IPS-NIHi7 (cell line): ENCODE data around the gene TBX22.
"Not testable (repeated sequence)": the region's sequence is repeated elsewhere in the genome, so short reads cannot be mapped to it uniquely, and the experiment has no call there.

Experiments used
- DNase-seq: peaks from one replicate; pipeline ENCODE4 v3.0.0; 2012; ENCODE audit warnings: mixed read lengths; ENCODE audit errors: extremely low spot score

The TBX22 gene, protein sequence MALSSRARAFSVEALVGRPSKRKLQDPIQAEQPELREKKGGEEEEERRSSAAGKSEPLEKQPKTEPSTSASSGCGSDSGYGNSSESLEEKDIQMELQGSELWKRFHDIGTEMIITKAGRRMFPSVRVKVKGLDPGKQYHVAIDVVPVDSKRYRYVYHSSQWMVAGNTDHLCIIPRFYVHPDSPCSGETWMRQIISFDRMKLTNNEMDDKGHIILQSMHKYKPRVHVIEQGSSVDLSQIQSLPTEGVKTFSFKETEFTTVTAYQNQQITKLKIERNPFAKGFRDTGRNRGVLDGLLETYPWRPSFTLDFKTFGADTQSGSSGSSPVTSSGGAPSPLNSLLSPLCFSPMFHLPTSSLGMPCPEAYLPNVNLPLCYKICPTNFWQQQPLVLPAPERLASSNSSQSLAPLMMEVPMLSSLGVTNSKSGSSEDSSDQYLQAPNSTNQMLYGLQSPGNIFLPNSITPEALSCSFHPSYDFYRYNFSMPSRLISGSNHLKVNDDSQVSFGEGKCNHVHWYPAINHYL

DNA sequence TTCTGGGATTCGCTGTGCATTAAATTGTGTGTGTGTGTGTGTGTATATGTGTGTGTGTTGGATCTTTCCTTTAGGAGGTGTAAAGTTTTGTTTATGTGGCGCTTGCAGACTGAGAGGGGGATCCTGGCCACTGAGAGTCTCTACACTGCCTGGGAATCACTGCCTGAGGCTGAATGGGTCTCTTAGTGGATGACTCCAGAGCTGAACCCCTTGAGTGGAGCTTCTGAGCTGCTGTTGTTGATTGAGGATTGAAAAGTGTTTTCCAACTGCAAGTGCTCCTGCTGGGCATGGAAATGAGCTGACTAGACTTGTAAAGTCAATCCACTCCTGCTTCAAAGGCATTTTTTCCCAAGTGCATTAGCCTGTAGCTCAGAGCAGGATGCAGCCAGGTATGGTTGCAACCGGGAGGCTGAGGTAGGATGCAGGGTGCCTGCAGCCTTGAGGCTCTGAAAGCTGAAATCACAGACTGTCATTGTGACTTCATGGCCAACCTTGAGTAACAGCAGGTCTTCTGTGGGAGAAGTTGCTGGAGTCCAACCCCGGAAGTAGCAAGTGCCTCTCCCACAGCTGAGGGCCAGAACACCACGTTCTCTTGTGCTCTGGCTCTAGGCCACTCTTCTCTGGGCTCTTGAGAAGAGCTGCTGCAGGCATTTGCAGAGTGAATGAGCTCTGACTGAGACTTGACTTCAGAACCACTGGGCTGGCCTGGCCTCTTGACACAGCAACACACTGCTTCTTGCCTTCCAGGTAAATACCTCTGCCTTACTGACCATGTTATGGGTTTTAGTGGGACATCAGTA is at the start of gene TBX22:
TSS of gene TBX22 (plus strand) at position 613 of the 800 bp plus-strand sequence. CDS start 7,517 bp downstream, outside the sequence.
- peak; percentile 26 for DNase-seq

DNA sequence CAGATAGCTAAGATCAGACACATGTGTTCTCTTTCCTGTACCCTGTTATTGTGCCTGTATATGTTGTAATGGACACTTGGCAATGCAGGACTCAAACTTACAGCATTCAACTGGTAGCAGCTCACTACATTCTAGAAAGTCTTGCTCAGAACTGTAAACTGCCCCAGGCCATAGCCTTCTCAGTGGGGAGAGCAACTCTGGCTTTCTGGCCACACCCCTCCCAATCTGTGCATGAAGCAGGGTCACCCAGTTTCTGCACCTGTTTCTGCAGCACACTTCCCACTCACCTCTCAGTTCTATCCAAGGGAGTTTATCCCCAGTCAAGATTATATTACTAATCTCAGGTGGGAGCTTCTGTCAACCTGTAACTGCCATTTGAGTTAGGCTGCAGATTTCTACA is 38.9 kb upstream of the TBX22 start:
- no peak for DNase-seq

DNA sequence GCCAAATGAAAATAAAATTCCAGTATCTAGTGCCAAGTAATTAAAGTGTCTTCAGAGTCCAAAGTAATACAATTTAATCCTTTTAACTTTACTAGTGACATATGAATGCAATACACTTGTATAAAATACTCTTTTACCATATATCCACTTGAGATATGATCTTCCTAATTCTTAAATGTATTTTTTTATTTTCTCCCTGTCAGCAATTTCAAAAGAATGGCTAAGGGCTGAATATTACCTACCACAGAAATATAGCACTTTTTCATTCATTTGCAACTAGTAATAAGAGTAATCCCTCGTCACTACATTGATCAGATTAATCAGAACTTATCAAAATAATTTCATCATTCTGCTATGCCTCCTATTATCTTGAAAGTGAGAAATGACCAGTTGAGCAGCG is 10.1 kb upstream of the TBX22 start:
- no peak for DNase-seq

DNA sequence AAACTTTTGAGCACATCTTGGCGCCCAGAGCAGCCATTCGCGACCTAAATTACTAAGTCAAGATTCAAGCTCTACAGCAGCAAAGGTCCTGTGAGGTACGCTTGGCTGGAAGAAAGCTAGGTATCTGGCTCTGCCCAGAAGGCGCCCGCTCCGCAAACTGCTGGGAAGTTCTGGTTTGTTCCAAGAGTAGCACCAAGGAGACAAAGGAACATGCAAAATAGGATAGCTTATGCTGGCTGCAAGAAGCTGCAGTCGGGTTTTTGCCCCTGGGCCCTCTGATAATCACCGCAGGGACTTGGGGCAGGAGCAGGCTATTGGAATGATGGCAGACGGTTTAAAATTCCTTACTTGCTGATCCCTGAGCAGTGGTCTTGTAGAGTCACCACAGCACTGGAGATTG is 3.0 kb upstream of the TBX22 start:
- DNase-seq = no peak

- DNase-seq = no peak
Measured at GRCh38 chrX:80016182-80016581, 1.6 kb downstream of the TBX22 start.

- DNase-seq = no peak
Measured at GRCh38 chrX:80021621-80022020, 7.1 kb downstream of the TBX22 start.

DNA sequence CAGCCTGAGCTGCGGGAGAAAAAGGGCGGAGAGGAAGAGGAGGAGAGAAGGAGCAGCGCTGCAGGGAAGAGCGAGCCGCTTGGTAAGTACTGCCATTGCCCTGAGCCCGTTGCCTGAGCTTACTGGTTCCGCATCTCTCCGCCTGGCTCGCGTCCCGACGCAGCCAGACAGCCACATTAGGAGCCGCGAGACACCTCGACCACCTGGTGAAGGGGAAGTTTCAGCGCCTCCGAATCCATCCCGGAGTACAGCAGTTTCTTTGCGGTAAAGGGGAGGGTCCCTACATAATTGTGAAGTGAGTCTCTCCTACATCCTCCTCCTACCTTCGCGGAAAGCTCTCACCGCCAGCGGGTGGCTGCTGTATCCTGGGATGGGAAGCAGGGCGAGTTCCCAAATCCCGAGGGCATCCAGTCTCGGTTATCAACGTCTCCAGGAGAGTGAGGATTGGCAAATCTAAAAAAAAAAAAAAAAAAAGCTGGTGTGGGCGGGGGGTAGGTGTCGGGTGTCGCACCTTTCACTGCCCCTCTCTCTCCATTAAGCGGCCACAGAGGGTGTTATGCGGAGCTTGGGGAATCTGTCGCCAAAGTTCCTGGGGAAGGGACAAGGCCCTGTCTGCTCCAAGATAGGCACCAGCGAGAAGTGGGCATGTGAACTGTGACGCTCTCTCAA is 7.9 kb downstream of the TBX22 start:
- peak; percentile 35 for DNase-seq

DNA sequence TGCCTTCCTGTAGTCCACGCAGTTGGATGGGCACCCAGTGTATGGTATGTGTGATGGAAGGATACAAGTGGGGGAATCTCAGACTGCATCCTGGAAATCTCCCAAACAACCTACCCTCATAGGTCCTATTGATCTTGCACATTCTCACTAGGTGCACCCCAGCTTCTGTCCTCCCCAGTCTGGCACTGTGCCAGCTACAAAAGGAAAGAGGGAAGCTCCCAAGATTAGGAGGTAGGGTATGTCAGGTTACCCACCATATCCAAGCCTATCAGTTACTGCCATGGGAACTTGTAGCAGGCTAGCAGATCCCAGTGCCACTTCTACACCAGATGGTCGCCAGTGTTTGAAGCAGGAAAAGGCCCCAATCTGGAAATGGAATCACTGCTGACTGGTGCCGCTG is 11.6 kb downstream of the TBX22 start:
- DNase-seq = no peak

- DNase-seq = not testable (repeated sequence)
Measured at GRCh38 chrX:80066156-80066555, 51.6 kb downstream of the TBX22 start.

DNA sequence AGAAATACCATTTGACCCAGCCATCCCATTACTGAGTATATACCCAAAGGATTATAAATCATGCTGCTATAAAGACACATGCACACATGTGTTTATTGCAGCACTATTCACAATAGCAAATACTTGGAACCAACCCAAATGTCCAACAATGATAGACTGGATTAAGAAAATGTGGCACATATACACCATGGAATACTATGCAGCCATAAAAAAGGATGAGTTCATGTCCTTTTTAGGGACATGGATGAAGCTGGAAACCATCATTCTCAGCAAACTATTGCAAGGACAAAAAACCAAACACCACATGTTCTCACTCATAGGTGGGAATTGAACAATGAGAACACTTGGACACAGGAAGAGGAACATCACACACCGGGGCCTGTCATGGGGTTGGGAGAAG is 61.1 kb downstream of the TBX22 start:
- not testable (repeated sequence) for DNase-seq
